Measurements from ENCODE around the gene OR10AD1.

- TF ChIP-seq, protein P1, sequence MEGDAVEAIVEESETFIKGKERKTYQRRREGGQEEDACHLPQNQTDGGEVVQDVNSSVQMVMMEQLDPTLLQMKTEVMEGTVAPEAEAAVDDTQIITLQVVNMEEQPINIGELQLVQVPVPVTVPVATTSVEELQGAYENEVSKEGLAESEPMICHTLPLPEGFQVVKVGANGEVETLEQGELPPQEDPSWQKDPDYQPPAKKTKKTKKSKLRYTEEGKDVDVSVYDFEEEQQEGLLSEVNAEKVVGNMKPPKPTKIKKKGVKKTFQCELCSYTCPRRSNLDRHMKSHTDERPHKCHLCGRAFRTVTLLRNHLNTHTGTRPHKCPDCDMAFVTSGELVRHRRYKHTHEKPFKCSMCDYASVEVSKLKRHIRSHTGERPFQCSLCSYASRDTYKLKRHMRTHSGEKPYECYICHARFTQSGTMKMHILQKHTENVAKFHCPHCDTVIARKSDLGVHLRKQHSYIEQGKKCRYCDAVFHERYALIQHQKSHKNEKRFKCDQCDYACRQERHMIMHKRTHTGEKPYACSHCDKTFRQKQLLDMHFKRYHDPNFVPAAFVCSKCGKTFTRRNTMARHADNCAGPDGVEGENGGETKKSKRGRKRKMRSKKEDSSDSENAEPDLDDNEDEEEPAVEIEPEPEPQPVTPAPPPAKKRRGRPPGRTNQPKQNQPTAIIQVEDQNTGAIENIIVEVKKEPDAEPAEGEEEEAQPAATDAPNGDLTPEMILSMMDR (IDR thresholded peaks at IDR 0.05; ENCODE audit: low read depth, low read length, poor library complexity, severe bottlenecking), result no peak
- TF ChIP-seq EZH2phosphoT487 (IDR thresholded peaks at IDR 0.05; ENCODE audit: borderline replicate concordance, low read length), result no peak
Measured at GRCh38 chr12:48177982-48178381, 25.1 kb downstream of the OR10AD1 start.
